GM10248 (cell line): ENCODE measurements around the gene FCHSD1.

Experiments
- CTCF ChIA-PET: fragments of 300-600 bp; sonication (Branson Sonifier 250); formaldehyde crosslinking; extraction: SDS; loops from one replicate; lab custom pipeline; 2021; ENCODE audit warnings: antibody characterized with exemption; lab: Yijun Ruan, JAX
- POLR2A ChIA-PET: fragments of 350-650 bp; sonication (Branson Sonifier 250); formaldehyde crosslinking; extraction: SDS; loops from one replicate; lab custom pipeline; 2020; ENCODE audit warnings: antibody characterized with exemption; lab: Yijun Ruan, JAX
- DNase-seq: peaks from one replicate; pipeline ENCODE4 v3.0.0; 2012; ENCODE audit errors: extremely low spot score
- TF ChIP-seq, protein P1 (sequence below): IDR thresholded peaks from 2 replicates; pipeline ENCODE4 v1.5.1; 2012; ENCODE audit warnings: mild to moderate bottlenecking, low read depth; ENCODE audit errors: extremely low read depth, missing control alignments, control extremely low read depth

The FCHSD1 gene

DNA sequence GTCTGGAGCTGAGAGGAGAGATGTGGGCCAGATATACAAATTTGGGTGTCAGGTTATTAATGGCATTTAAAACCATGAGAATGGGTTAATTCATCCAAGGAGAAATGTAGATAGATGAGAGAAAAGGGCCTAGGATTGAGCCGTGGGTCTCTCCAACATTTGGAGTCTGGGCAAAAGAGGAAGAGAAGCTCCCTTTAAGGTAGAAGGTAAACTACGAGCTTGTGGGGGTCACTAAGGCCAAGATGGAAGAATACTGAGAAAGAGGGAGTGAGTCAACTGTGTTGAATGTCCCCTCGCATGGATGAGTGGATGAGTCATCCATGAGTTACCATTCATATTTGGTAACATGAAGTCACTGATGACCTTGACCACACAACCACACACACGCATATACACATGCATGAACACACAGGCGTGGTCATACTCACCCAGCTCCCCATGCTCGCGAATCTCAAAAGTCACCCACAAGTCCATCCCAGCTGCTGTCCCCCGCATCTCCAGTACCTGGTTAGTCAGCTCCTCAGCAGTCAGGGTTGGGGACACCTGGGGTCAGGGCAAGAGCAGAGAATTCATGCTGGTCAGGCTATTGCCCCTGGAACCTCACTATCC is 6.8 kb upstream of the FCHSD1 start:
- ChIA-PET POLR2A (no interaction called here), CTCF (interaction anchor here (1.1 to 4.8 kb wide), 13 partner anchors 8 to 302 kb away, joined by 3 to 20 read pairs (median 7); partner anchors contain the start of gene DIAPH1)
- TF ChIP-seq, protein P1, sequence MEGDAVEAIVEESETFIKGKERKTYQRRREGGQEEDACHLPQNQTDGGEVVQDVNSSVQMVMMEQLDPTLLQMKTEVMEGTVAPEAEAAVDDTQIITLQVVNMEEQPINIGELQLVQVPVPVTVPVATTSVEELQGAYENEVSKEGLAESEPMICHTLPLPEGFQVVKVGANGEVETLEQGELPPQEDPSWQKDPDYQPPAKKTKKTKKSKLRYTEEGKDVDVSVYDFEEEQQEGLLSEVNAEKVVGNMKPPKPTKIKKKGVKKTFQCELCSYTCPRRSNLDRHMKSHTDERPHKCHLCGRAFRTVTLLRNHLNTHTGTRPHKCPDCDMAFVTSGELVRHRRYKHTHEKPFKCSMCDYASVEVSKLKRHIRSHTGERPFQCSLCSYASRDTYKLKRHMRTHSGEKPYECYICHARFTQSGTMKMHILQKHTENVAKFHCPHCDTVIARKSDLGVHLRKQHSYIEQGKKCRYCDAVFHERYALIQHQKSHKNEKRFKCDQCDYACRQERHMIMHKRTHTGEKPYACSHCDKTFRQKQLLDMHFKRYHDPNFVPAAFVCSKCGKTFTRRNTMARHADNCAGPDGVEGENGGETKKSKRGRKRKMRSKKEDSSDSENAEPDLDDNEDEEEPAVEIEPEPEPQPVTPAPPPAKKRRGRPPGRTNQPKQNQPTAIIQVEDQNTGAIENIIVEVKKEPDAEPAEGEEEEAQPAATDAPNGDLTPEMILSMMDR = no peak
- peak; percentile 56 for DNase-seq

DNA sequence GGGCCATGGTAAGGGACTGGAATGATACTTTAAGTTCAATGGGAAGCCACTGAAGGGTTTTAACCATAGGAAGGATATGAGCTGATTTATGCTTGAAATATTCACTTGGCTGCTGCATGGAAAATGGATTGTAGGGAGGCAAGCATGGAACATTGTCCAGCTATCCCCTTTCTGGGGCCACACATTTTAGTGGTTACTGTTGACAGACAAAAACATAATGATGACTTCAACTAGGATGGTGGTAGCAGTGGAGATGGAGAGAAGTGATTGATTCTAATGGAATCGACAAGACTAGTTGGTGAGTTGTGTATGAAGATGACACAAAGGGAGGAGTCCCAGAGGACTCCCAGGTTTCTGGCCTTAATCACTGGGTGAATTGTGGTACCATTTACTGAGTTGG is 6.2 kb upstream of the FCHSD1 start:
- no peak for DNase-seq
- POLR2A ChIA-PET = no interaction called here
- TF ChIP-seq, protein P1 = no peak
- CTCF ChIA-PET = interaction anchor here (1.1 to 4.8 kb wide), 10 partner anchors 7 to 303 kb away, joined by 3 to 20 read pairs (median 4); partner anchors contain the start of gene DIAPH1

DNA sequence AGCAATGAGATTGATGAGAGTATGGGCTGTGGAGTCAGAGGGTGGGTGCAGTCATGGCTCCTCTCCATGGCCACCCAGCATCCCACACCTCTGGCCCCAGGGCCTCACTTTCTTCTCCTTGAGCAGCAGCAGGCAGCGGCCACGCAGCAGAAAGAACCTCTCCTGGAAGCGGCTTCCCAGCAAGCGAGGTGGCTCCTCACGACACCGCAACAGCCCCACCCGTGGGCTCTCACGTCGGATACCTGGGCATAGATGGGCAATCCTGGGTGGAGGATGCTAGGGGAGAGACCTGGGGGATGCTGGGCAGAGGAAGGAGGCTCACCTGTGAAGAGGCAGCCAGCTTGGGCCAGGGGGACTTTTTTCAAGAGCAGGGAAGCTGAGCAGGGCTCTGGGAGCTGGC is 5.2 kb upstream of the FCHSD1 start:
- TF ChIP-seq, protein P1 = no peak
- ChIA-PET POLR2A (no interaction called here), CTCF (interaction anchor here (0.7 to 4.8 kb wide), 3 partner anchors 8 to 305 kb away, joined by 3 to 20 read pairs (median 5); no protein-coding TSS in a partner anchor)
- no peak for DNase-seq

DNA sequence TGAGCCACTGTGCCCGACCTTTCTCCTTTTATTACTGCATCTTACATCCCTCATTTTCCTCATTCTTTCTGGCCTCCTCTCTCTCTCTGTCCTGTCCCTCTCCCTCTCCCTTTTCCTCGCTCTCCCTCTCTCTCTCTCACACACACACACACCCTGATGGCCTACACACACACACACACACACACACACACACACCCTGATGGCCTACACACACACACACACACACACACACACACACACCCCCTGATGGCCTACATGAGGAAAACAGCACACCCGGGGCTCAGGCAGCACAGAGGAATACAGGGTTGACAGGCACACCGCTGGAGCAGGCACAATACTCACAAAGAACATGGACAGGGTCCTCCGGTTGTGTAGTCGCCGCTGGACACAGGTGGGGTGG is 3.8 kb upstream of the FCHSD1 start:
- no peak for DNase-seq
- POLR2A ChIA-PET = no interaction called here
- TF ChIP-seq, protein P1 = no peak
- CTCF ChIA-PET = interaction anchor here (0.8 to 1.6 kb wide), 3 partner anchors 13 to 63 kb away, joined by 3 to 9 read pairs (median 5); partner anchors contain the start of genes HDAC3 and RELL2

DNA sequence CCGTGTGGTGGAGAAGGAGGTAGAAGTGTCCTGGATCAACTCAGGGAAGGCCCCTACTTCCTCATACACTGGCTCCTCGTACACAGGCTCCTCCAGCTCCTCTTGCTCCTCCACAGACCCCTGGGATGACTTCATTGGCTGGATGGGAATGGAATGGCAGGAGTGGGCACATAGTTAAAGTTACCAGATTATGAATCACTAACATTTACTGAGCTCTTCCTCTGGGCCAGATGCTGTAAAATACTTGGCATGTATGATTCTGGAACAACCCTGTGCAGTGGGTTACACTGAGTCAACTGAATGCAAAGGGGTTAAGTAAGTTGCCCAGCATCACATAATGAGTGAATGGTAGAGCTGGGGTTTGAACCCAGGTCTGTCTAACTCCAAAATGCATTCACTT is 3.1 kb upstream of the FCHSD1 start:
- CTCF ChIA-PET = interaction anchor here (0.6 to 2.0 kb wide), 7 partner anchors 9 to 361 kb away, joined by 3 to 11 read pairs (median 4); partner anchors contain the start of genes HDAC3 and RELL2
- DNase-seq = no peak
- TF ChIP-seq, protein P1 = no peak
- POLR2A ChIA-PET = no interaction called here

DNA sequence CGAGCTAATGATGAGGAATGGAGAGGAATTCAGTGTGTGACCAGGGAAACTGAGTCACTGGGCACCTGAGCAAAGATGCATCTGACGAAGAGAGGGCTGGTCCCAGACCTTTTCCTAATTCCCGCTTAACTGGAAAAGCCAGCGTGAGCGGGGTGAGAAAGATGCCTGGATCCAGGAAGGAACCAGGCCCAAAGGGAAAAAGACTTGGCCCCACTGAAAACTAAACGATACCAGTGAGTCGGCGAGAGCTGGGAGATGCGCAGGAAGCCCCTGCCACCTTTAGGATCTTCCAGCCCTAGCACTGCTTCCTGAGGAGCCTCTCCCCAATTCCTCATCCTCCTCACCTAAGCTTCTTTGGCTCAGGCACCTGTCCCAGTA is 499 bp upstream of the FCHSD1 start:
- POLR2A ChIA-PET = interaction anchor here (0.6 to 1.1 kb wide), 2 partner anchors 15 to 228 kb away, joined by 4 to 10 read pairs; partner anchors contain the start of genes HDAC3 and RELL2
- TF ChIP-seq, protein P1 = no peak
- DNase-seq = no peak
- CTCF ChIA-PET = interaction anchor here (1.2 to 2.6 kb wide), 8 partner anchors 9 to 317 kb away, joined by 3 to 16 read pairs (median 8); partner anchors contain the start of genes DIAPH1, HDAC3, RELL2 and RNF14
